HepG2 (cell line): ENCODE data around the gene GAGE12J.
"Not testable (repeated sequence)": the region's sequence is repeated elsewhere in the genome, so short reads cannot be mapped to it uniquely, and the experiment has no call there.

Experiments used
- ATM ChIP-seq: fragments of 450-650 bp; IDR thresholded peaks from 2 replicates; pipeline ENCODE4 v1.7.1; 2017; ENCODE audit warnings: mild to moderate bottlenecking, borderline replicate concordance
- CTCF ChIP-seq: sonication (generic); formaldehyde crosslinking; IDR thresholded peaks from 2 replicates; pipeline ENCODE4 v1.5.0; 2020; ENCODE audit warnings: mild to moderate bottlenecking, missing genetic modification reagents, moderate library complexity
- HOXA7 ChIP-seq: sonication (generic); formaldehyde crosslinking; IDR thresholded peaks from 2 replicates; pipeline ENCODE4 v1.8.1; 2022; ENCODE audit warnings: mild to moderate bottlenecking, missing genetic modification reagents, moderate library complexity
- NCOA1 ChIP-seq: sonication (generic); formaldehyde crosslinking; IDR thresholded peaks from 2 replicates; pipeline ENCODE4 v1.9.0; 2021; ENCODE audit warnings: missing genetic modification reagents
- NFYB ChIP-seq: sonication (generic); formaldehyde crosslinking; IDR thresholded peaks from 2 replicates; pipeline ENCODE4 v1.4.0; 2020; ENCODE audit warnings: missing genetic modification reagents
- TARDBP ChIP-seq: sonication (generic); formaldehyde crosslinking; IDR thresholded peaks from 2 replicates; pipeline ENCODE4 v1.8.0; 2022; ENCODE audit warnings: mild to moderate bottlenecking, missing genetic modification reagents
- TF ChIP-seq, protein P1 (sequence below): sonication (generic); formaldehyde crosslinking; IDR thresholded peaks from 2 replicates; pipeline ENCODE4 v1.4.0; 2020; ENCODE audit warnings: missing genetic modification reagents

- TF ChIP-seq TARDBP (CRISPR knock-in tag); CTCF (CRISPR knock-in tag); NFYB; HOXA7; NCOA1 (CRISPR knock-in tag); ATM: not testable (repeated sequence)
- TF ChIP-seq, protein P1, sequence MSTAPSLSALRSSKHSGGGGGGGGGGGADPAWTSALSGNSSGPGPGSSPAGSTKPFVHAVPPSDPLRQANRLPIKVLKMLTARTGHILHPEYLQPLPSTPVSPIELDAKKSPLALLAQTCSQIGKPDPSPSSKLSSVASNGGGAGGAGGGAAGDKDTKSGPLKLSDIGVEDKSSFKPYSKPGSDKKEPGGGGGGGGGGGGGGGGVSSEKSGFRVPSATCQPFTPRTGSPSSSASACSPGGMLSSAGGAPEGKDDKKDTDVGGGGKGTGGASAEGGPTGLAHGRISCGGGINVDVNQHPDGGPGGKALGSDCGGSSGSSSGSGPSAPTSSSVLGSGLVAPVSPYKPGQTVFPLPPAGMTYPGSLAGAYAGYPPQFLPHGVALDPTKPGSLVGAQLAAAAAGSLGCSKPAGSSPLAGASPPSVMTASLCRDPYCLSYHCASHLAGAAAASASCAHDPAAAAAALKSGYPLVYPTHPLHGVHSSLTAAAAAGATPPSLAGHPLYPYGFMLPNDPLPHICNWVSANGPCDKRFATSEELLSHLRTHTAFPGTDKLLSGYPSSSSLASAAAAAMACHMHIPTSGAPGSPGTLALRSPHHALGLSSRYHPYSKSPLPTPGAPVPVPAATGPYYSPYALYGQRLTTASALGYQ: not testable (repeated sequence)
These were observed 10.0 kb downstream of the GAGE12J start for GRCh38 chrX:49331841-49332240.
